ENCODE data around the gene SDK1. TPM values are rescaled to one million over a fixed set of nuclear protein-coding genes. Genes with fewer than 3 reads are reported as not detected.

Gene SDK1
- total and polyA plus RNA-seq, 2 of the 8 experiments (the other 6 are each of a cell fraction or from before 2014, with no cell fraction given): 3.3 to 7.2 TPM

DNA sequence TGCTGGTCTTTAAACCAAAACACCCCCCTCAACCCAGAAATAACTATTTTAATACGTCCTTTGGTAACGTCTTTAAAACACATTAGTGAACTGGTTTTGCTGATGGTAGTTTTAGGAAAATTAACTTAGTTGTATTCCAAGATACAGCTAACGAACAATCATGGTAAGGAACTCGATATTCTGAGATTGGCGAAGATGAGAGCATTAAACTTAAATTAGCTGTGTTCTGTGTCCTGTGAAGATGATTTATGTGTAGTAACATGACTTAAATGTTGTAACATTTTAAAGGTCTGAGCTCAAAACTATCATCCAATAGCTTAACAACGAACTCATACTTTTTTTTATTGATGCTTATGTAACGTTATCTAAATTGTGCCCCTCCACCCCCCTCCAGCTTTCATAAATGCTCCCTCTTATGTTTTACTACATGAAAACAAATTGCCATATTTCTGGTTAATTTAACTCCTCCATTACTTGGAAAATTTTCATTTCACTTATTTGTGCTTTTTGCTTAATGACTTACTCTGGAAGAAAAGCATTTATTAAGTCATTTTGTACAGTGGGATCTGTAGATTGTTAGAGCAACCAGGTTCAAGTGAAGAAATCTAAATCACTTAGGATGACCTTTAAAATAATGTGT is 1.7 kb downstream of the SDK1 start (continued):
- TF ChIP-seq FOSL1 (IDR thresholded peaks at IDR 0.05; ENCODE audit: insufficient read depth, low read depth, low read length) (no peak), RXRA (IDR thresholded peaks at IDR 0.05; ENCODE audit: insufficient read depth, low read depth, low read length) (no peak), POLR2AphosphoS5 (IDR thresholded peaks at IDR 0.05; ENCODE audit: low read depth, low read length) (no peak), JUND (IDR thresholded peaks at IDR 0.05; ENCODE audit: low read length) (no peak), ASH2L (IDR thresholded peaks at IDR 0.05; ENCODE audit: low read length) (no peak), GABPA (IDR thresholded peaks at IDR 0.05; ENCODE audit: borderline replicate concordance, insufficient read depth, low read length) (no peak)
- TF ChIP-seq, protein P1, sequence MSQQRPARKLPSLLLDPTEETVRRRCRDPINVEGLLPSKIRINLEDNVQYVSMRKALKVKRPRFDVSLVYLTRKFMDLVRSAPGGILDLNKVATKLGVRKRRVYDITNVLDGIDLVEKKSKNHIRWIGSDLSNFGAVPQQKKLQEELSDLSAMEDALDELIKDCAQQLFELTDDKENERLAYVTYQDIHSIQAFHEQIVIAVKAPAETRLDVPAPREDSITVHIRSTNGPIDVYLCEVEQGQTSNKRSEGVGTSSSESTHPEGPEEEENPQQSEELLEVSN (IDR thresholded peaks at IDR 0.05): no peak
